ENCODE data around the gene CTTNBP2NL.

The CTTNBP2NL gene

GRCh38 chr1:112381324-112382076 lies 14.5 kb upstream of the CTTNBP2NL start:
- no peaks in the 10 kb centered on the region for H3K4me1 ChIP-seq (ENCODE audit: insufficient read depth, low read length, poor library complexity, severe bottlenecking)
- H3K9me2 ChIP-seq (replicated peaks; ENCODE audit: low read depth, low read length) = no peaks in the 10 kb centered on the region
- no peaks in the 10 kb centered on the region for H3K79me2 ChIP-seq (ENCODE audit: insufficient read depth, low read length)
- no peak overlapping the region for H3K4me2 ChIP-seq (ENCODE audit: low read depth, low read length, poor library complexity, severe bottlenecking)
- H3K4me3 ChIP-seq (ENCODE audit: low read length, poor library complexity, severe bottlenecking) = no peak overlapping the region
- no peaks in the 10 kb centered on the region for H3F3A ChIP-seq (ENCODE audit: low read depth)
- H3K27me3 ChIP-seq (ENCODE audit: insufficient read depth, low read length, poor library complexity, severe bottlenecking) = no peaks in the 10 kb centered on the region
- TF ChIP-seq EZH2phosphoT487 (IDR thresholded peaks at IDR 0.05; ENCODE audit: borderline replicate concordance) (no peak), CTCF (conservative IDR thresholded peaks at IDR 0.05; ENCODE audit: low read length) (no peak)
- H3K36me3 ChIP-seq (ENCODE audit: insufficient read depth, low read length) = no peaks in the 10 kb centered on the region
- H4K20me1 ChIP-seq (ENCODE audit: insufficient read depth, low read length, poor library complexity, severe bottlenecking) = no peaks in the 10 kb centered on the region
- no peak overlapping the region for H3K9ac ChIP-seq (ENCODE audit: low read depth, low read length, poor library complexity, severe bottlenecking)
- H2AFZ ChIP-seq (ENCODE audit: low read length) = no peak overlapping the region
- no peaks in the 10 kb centered on the region for H3K9me3 ChIP-seq (ENCODE audit: insufficient read depth, low read depth, low read length)

- H3K79me2 ChIP-seq (ENCODE audit: insufficient read depth, low read length) = no peaks in the 10 kb centered on the region
- H3K4me3 ChIP-seq (ENCODE audit: low read length, poor library complexity, severe bottlenecking) = no peak overlapping the region
- no peaks in the 10 kb centered on the region for H3K36me3 ChIP-seq (ENCODE audit: insufficient read depth, low read length)
- TF ChIP-seq CTCF (conservative IDR thresholded peaks at IDR 0.05; ENCODE audit: low read length) (no peak), EZH2phosphoT487 (IDR thresholded peaks at IDR 0.05; ENCODE audit: borderline replicate concordance) (no peak)
- H3K9ac ChIP-seq (ENCODE audit: low read depth, low read length, poor library complexity, severe bottlenecking) = no peak overlapping the region
- H3K27me3 ChIP-seq (ENCODE audit: insufficient read depth, low read length, poor library complexity, severe bottlenecking) = no peaks in the 10 kb centered on the region
- no peak overlapping the region for H2AFZ ChIP-seq (ENCODE audit: low read length)
- H3K4me1 ChIP-seq (ENCODE audit: insufficient read depth, low read length, poor library complexity, severe bottlenecking) = no peaks in the 10 kb centered on the region
- no peaks in the 10 kb centered on the region for H3K9me2 ChIP-seq (replicated peaks; ENCODE audit: low read depth, low read length)
- H3K4me2 ChIP-seq (ENCODE audit: low read depth, low read length, poor library complexity, severe bottlenecking) = no peak overlapping the region
- H3F3A ChIP-seq (ENCODE audit: low read depth) = no peaks in the 10 kb centered on the region
- no peaks in the 10 kb centered on the region for H4K20me1 ChIP-seq (ENCODE audit: insufficient read depth, low read length, poor library complexity, severe bottlenecking)
- no peaks in the 10 kb centered on the region for H3K9me3 ChIP-seq (ENCODE audit: insufficient read depth, low read depth, low read length)
Measured at GRCh38 chr1:112383759-112384370, 12.1 kb upstream of the CTTNBP2NL start.

- H3K36me3 ChIP-seq (ENCODE audit: insufficient read depth, low read length) = no peaks in the 10 kb centered on the region
- no peaks in the 10 kb centered on the region for H3K79me2 ChIP-seq (ENCODE audit: insufficient read depth, low read length)
- no peaks in the 10 kb centered on the region for H3F3A ChIP-seq (ENCODE audit: low read depth)
- no peaks in the 10 kb centered on the region for H3K27me3 ChIP-seq (ENCODE audit: insufficient read depth, low read length, poor library complexity, severe bottlenecking)
- H2AFZ ChIP-seq (ENCODE audit: low read length) = no peak overlapping the region
- no peaks in the 10 kb centered on the region for H4K20me1 ChIP-seq (ENCODE audit: insufficient read depth, low read length, poor library complexity, severe bottlenecking)
- TF ChIP-seq EZH2phosphoT487 (IDR thresholded peaks at IDR 0.05; ENCODE audit: borderline replicate concordance) (no peak), CTCF (conservative IDR thresholded peaks at IDR 0.05; ENCODE audit: low read length) (no peak)
- no peaks in the 10 kb centered on the region for H3K9me3 ChIP-seq (ENCODE audit: insufficient read depth, low read depth, low read length)
- peaks cover 3% of the 10 kb centered on the region for H3K4me1 ChIP-seq (ENCODE audit: insufficient read depth, low read length, poor library complexity, severe bottlenecking)
- no peak overlapping the region for H3K4me3 ChIP-seq (ENCODE audit: low read length, poor library complexity, severe bottlenecking)
- no peak overlapping the region for H3K4me2 ChIP-seq (ENCODE audit: low read depth, low read length, poor library complexity, severe bottlenecking)
- no peak overlapping the region for H3K9ac ChIP-seq (ENCODE audit: low read depth, low read length, poor library complexity, severe bottlenecking)
- H3K9me2 ChIP-seq (replicated peaks; ENCODE audit: low read depth, low read length) = no peaks in the 10 kb centered on the region
Measured at GRCh38 chr1:112386024-112386723, 9.8 kb upstream of the CTTNBP2NL start.
